SK-N-SH (cell line): ENCODE data around the gene PADI4. TPM values are rescaled to one million over a fixed set of nuclear protein-coding genes. Genes with fewer than 3 reads are reported as not detected.

ENCODE experiments used
- CTCF ChIA-PET: fragments of 300-600, 350-600 bp; formaldehyde crosslinking; extraction: SDS; loops from one replicate; lab custom pipeline; 2021; lab: Yijun Ruan, JAX
- POLR2A ChIA-PET: fragments of 350-600 bp; sonication (Branson Sonifier 250); formaldehyde crosslinking; extraction: SDS; loops from one replicate; lab custom pipeline; 2020; ENCODE audit warnings: antibody characterized with exemption, inconsistent platforms; lab: Yijun Ruan, JAX
- DNase-seq: peaks from one replicate; pipeline ENCODE4 v3.0.0; 2012
- H2AFZ ChIP-seq: fragments of 200-600 bp; sonication (generic); 2 replicates; pipeline ENCODE4 v1.8.1; 2016; ENCODE audit warnings: antibody characterized with exemption, mild to moderate bottlenecking, low read depth
- H3F3A ChIP-seq: fragments of 200-600 bp; sonication (generic); replicated peaks from 2 replicates; pipeline ENCODE3; 2016; ENCODE audit warnings: antibody characterized with exemption, mild to moderate bottlenecking; ENCODE audit not compliant: insufficient read depth
- H3K27ac ChIP-seq, 2 experiments: fragments of 200-500 bp in 1 of 2; fragments of 200-600 bp in 1 of 2; sonication (Bioruptor generic) in 1 of 2; sonication (generic), shearing (Covaris generic) in 1 of 2; 2 replicates each; pipeline versions ENCODE4 v1.5.1 to v1.6.1; 2014 to 2016; ENCODE audit warnings: low read depth in 2 of 2, inconsistent platforms in 1 of 2, low read length in 1 of 2, mild to moderate bottlenecking in 1 of 2, mixed read lengths in 1 of 2
- H3K27me3 ChIP-seq: fragments of 200-600 bp; sonication (generic), shearing (Covaris generic); 2 replicates; pipeline ENCODE4 v1.6.1; 2016; ENCODE audit warnings: mixed run types; ENCODE audit not compliant: insufficient read depth
- H3K36me3 ChIP-seq, 2 experiments: fragments of 200-500 bp in 1 of 2; fragments of 200-600 bp in 1 of 2; sonication (Bioruptor generic) in 1 of 2; sonication (generic) in 1 of 2; replicated peaks in 1 of 2; 2 replicates each; pipeline versions ENCODE3 to v1.5.1; 2014 to 2016; ENCODE audit warnings: low read length in 1 of 2, mild to moderate bottlenecking in 1 of 2; ENCODE audit not compliant: insufficient read depth in 2 of 2, control insufficient read depth in 1 of 2
- H3K4me1 ChIP-seq, 2 experiments: fragments of 200-500 bp in 1 of 2; fragments of 200-600 bp in 1 of 2; sonication (Bioruptor generic) in 1 of 2; sonication (generic), shearing (Covaris generic) in 1 of 2; 2 replicates each; pipeline versions ENCODE4 v1.5.1 to v1.6.1; 2014 to 2016; ENCODE audit warnings: low read depth in 1 of 2, low read length in 1 of 2, mixed run types in 1 of 2; ENCODE audit not compliant: insufficient read depth in 2 of 2, control insufficient read depth in 1 of 2
- H3K4me2 ChIP-seq: fragments of 200-600 bp; sonication (generic), shearing (Covaris generic); 2 replicates; pipeline ENCODE4 v1.6.1; 2017; ENCODE audit warnings: mixed run types
- H3K4me3 ChIP-seq, 2 experiments: fragments of 200-500 bp in 1 of 2; fragments of 200-600 bp in 1 of 2; sonication (Bioruptor generic) in 1 of 2; sonication (generic), shearing (Covaris generic) in 1 of 2; 2 replicates each; pipeline versions ENCODE4 v1.5.1 to v1.8.1; 2014 to 2016; ENCODE audit warnings: low read depth in 2 of 2, inconsistent platforms in 1 of 2, low read length in 1 of 2, mild to moderate bottlenecking in 1 of 2, mixed read lengths in 1 of 2, moderate library complexity in 1 of 2
- H3K79me2 ChIP-seq: fragments of 200-600 bp; sonication (generic); 2 replicates; pipeline ENCODE4 v1.8.1; 2017; ENCODE audit warnings: mild to moderate bottlenecking; ENCODE audit not compliant: insufficient read depth
- H3K9ac ChIP-seq: fragments of 200-600 bp; sonication (generic); 2 replicates; pipeline ENCODE4 v1.6.1; 2017; ENCODE audit warnings: mixed run types
- H3K9me2 ChIP-seq: fragments of 200-600 bp; sonication (generic); 2 replicates; pipeline ENCODE4 v1.6.1; 2017; ENCODE audit warnings: mixed run types
- H3K9me3 ChIP-seq: fragments of 200-600 bp; sonication (generic); 2 replicates; pipeline ENCODE4 v1.6.1; 2017; ENCODE audit warnings: mixed run types, mild to moderate bottlenecking, moderate library complexity
- H4K20me1 ChIP-seq: fragments of 200-600 bp; sonication (generic); 2 replicates; pipeline ENCODE4 v1.6.1; 2017; ENCODE audit warnings: mild to moderate bottlenecking, mixed run types; ENCODE audit not compliant: insufficient read depth
- EP300 ChIP-seq, 2 experiments: IDR thresholded peaks; 2 replicates each; pipeline versions ENCODE4 v1.4.0 to v1.6.1; 2012; ENCODE audit warnings: borderline replicate concordance in 1 of 2, low read depth in 1 of 2, low read length in 1 of 2
- FOXJ3 ChIP-seq: sonication (generic); formaldehyde crosslinking; IDR thresholded peaks from 2 replicates; pipeline ENCODE4 v1.5.1; 2020; ENCODE audit warnings: mild to moderate bottlenecking, missing genetic modification reagents
- NFIC ChIP-seq: IDR thresholded peaks from 2 replicates; pipeline ENCODE4 v1.4.0; 2012; ENCODE audit warnings: borderline replicate concordance
- RCOR1 ChIP-seq: fragments of 150-350 bp; IDR thresholded peaks from 2 replicates; pipeline ENCODE4 v1.6.1; 2017; ENCODE audit warnings: antibody characterized with exemption, low read length
- REST ChIP-seq: IDR thresholded peaks from 2 replicates; pipeline ENCODE4 v1.6.1; 2012; ENCODE audit warnings: mild to moderate bottlenecking, low read depth, low read length, moderate library complexity
- SMC3 ChIP-seq: IDR thresholded peaks from 2 replicates; pipeline ENCODE4 v1.6.1; 2012; ENCODE audit warnings: low read depth, low read length, improper control_type of control experiment
- WGBS: methylation state at CpG from one replicate; pipeline ENCODE4 v1.1.6; 2017; ENCODE audit warnings: low lambda C conversion rate; 5-methylcytosine and 5-hydroxymethylcytosine counted together
- polyA plus RNA-seq, 3 experiments: library from polyadenylated mRNA; depleted of rRNA; stranded (reverse); fragments of >200 nt; gene quantifications; 2 replicates each; pipeline ENCODE4 v1.2.3, GENCODE V29; 2012
- TF ChIP-seq, protein P1 (sequence below): fragments of 200-600 bp; sonication (generic); IDR thresholded peaks from 2 replicates; pipeline ENCODE4 v1.6.1; 2017; ENCODE audit warnings: antibody characterized with exemption, mild to moderate bottlenecking, moderate library complexity
- TF ChIP-seq, protein P2 (sequence below): fragments of 150-350 bp; IDR thresholded peaks from 2 replicates; pipeline ENCODE4 v1.6.1; 2017; ENCODE audit warnings: antibody characterized with exemption, low read length, low read depth, borderline replicate concordance
- TF ChIP-seq, protein P3 (sequence below): IDR thresholded peaks from 2 replicates; pipeline ENCODE4 v1.4.0; 2012; ENCODE audit warnings: low read depth, borderline replicate concordance
- TF ChIP-seq, protein P4 (sequence below): IDR thresholded peaks from 2 replicates; pipeline ENCODE4 v1.4.0; 2012; ENCODE audit warnings: low read depth

PADI4 gene
- polyA plus RNA-seq, 1 of the 3 experiments (the other 2 are of a cell fraction): not detected

GRCh38 chr1:17278996-17279830, 28.8 kb upstream of the PADI4 start:
- Histone ChIP-seq H3K27ac (no peak overlapping the region), H3K4me1 (peaks cover 0 to 4% of the 10 kb centered on the region in 2 experiments; a peak in 1 of 4 replicates), H3K4me2 (no peak overlapping the region), H3F3A (no peaks in the 10 kb centered on the region), H3K9me3 (no peaks in the 10 kb centered on the region), H3K27me3 (peaks cover 11% of the 10 kb centered on the region; the same call in 1 of the 2 replicates), H3K36me3 (no peaks in the 10 kb centered on the region), H4K20me1 (no peaks in the 10 kb centered on the region), H3K9me2 (no peaks in the 10 kb centered on the region), H3K9ac (no peak overlapping the region), H3K79me2 (no peaks in the 10 kb centered on the region), H2AFZ (no peak overlapping the region), H3K4me3 (no peak overlapping the region)
- WGBS: 86% methylated on average over 10 of the region's 14 CpGs
- no peak for TF ChIP-seq NFIC
- TF ChIP-seq, protein P1, sequence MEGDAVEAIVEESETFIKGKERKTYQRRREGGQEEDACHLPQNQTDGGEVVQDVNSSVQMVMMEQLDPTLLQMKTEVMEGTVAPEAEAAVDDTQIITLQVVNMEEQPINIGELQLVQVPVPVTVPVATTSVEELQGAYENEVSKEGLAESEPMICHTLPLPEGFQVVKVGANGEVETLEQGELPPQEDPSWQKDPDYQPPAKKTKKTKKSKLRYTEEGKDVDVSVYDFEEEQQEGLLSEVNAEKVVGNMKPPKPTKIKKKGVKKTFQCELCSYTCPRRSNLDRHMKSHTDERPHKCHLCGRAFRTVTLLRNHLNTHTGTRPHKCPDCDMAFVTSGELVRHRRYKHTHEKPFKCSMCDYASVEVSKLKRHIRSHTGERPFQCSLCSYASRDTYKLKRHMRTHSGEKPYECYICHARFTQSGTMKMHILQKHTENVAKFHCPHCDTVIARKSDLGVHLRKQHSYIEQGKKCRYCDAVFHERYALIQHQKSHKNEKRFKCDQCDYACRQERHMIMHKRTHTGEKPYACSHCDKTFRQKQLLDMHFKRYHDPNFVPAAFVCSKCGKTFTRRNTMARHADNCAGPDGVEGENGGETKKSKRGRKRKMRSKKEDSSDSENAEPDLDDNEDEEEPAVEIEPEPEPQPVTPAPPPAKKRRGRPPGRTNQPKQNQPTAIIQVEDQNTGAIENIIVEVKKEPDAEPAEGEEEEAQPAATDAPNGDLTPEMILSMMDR: no peak
- TF ChIP-seq FOXJ3 (CRISPR knock-in tag): no peak
- TF ChIP-seq EP300 (IDR thresholded peaks at IDR 0.05; ENCODE audit: borderline replicate concordance in 1 of 2, low read depth in 1 of 2, low read length in 1 of 2): no peak
- TF ChIP-seq, protein P2, sequence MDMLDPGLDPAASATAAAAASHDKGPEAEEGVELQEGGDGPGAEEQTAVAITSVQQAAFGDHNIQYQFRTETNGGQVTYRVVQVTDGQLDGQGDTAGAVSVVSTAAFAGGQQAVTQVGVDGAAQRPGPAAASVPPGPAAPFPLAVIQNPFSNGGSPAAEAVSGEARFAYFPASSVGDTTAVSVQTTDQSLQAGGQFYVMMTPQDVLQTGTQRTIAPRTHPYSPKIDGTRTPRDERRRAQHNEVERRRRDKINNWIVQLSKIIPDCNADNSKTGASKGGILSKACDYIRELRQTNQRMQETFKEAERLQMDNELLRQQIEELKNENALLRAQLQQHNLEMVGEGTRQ: no peak
- TF ChIP-seq SMC3: no peak
- TF ChIP-seq RCOR1: no peak
- TF ChIP-seq, protein P3, sequence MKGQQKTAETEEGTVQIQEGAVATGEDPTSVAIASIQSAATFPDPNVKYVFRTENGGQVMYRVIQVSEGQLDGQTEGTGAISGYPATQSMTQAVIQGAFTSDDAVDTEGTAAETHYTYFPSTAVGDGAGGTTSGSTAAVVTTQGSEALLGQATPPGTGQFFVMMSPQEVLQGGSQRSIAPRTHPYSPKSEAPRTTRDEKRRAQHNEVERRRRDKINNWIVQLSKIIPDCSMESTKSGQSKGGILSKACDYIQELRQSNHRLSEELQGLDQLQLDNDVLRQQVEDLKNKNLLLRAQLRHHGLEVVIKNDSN: no peak
- TF ChIP-seq REST: no peak
- TF ChIP-seq, protein P4, sequence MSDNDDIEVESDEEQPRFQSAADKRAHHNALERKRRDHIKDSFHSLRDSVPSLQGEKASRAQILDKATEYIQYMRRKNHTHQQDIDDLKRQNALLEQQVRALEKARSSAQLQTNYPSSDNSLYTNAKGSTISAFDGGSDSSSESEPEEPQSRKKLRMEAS: no peak
- CTCF ChIA-PET: interaction anchor here (1.1 to 2.7 kb wide), 3 partner anchors 14 to 154 kb away, joined by 3 to 7 read pairs (median 3); no protein-coding TSS in a partner anchor
- no peak for DNase-seq
- POLR2A ChIA-PET: no interaction called here
